Measurements from ENCODE around the gene CYP2B6. TPM values are rescaled to one million over a fixed set of nuclear protein-coding genes. Genes with fewer than 3 reads are reported as not detected.
"Not testable (repeated sequence)": the region's sequence is repeated elsewhere in the genome, so short reads cannot be mapped to it uniquely, and the experiment has no call there.

Gene CYP2B6
- total RNA-seq, 4 donors from 2014 or later, result not detected

GRCh38 chr19:40962460-40962961 lies 28.6 kb upstream of the CYP2B6 start:
- Histone ChIP-seq H3K4me3 (no peak overlapping the region), H3K36me3 (no peaks in the 10 kb centered on the region), H3K27ac (no peak overlapping the region), H3K27me3 (peaks cover 26% of the 10 kb centered on the region), H3K4me1 (no peaks in the 10 kb centered on the region), H3K9me3 (no peaks in the 10 kb centered on the region)
- no peak for ATAC-seq
- WGBS, 2 donors (ENCODE audit: low coverage in 1 of 2), result 25 to 34% methylated on average over 3 of the region's 3 CpGs
- TF ChIP-seq POLR2AphosphoS5 (IDR thresholded peaks at IDR 0.05), result no peak

DNA sequence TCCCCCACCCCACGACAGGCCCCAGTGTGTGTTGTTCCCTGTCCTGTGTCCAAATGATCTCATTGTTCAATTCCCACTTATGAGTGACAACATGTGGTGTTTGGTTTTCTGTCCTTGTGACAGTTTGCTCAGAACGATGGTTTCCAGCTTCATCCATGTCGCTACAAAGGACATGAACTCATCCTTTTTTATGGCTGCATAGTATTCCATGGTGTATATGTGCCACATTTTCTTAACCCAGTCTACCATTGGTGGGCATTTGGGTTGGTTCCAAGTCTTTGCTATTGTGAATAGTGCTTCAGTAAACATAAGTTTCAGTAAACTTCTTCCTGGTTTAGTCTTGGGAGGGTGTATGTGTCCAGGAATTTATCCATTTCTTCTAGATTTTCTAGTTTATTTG lies 26.7 kb upstream of the CYP2B6 start:
- not testable (repeated sequence) for H3K4me1 ChIP-seq, H3K36me3 ChIP-seq, H3K4me3 ChIP-seq, ATAC-seq, H3K27ac ChIP-seq, H3K9me3 ChIP-seq
- H3K27me3 ChIP-seq, result peaks cover 26% of the 10 kb centered on the region
- 81 to 93% methylated on average over 3 of the region's 3 CpGs for WGBS, 2 donors (ENCODE audit: low coverage in 1 of 2)

GRCh38 chr19:40965351-40965750 lies 25.7 kb upstream of the CYP2B6 start:
- H3K9me3 ChIP-seq, H3K4me3 ChIP-seq, H3K4me1 ChIP-seq, H3K27ac ChIP-seq, ATAC-seq, H3K36me3 ChIP-seq: not testable (repeated sequence)
- peaks cover 23% of the 10 kb centered on the region for H3K27me3 ChIP-seq
- no CpG with 5 or more reads among the region's 35 CpGs for WGBS, 2 donors (ENCODE audit: low coverage in 1 of 2)

DNA sequence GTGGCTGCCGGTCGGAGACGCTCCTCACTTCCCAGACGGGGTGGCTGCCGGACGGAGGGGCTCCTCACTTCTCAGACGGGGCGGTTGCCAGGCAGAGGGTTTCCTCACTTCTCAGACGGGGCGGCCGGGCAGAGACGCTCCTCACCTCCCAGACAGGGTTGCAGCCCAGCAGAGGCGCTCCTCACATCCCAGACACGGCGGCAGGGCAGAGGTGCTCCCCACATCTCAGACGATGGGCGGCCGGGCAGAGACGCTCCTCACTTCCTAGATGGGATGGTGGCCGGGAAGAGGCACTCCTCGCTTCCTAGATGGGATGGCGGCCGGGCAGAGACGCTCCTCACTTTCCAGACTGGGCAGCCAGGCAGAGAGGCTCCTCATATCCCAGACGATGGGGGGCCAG lies 24.5 kb upstream of the CYP2B6 start:
- H3K27ac ChIP-seq, H3K4me1 ChIP-seq, H3K36me3 ChIP-seq, ATAC-seq, H3K9me3 ChIP-seq, H3K4me3 ChIP-seq: not testable (repeated sequence)
- peaks cover 28% of the 10 kb centered on the region for H3K27me3 ChIP-seq
- WGBS, 2 donors (ENCODE audit: low coverage in 1 of 2), result no CpG with 5 or more reads among the region's 25 CpGs

- not testable (repeated sequence) for H3K27ac ChIP-seq, H3K9me3 ChIP-seq, H3K4me1 ChIP-seq, H3K4me3 ChIP-seq, H3K36me3 ChIP-seq, ATAC-seq
- 100% methylated on average over 2 of the region's 3 CpGs; no CpG with 5 or more reads in 1 of the 2 donors for WGBS, 2 donors (ENCODE audit: low coverage in 1 of 2)
- H3K27me3 ChIP-seq, result peaks cover 26% of the 10 kb centered on the region
These were observed 23.0 kb upstream of the CYP2B6 start for GRCh38 chr19:40968065-40968464.

DNA sequence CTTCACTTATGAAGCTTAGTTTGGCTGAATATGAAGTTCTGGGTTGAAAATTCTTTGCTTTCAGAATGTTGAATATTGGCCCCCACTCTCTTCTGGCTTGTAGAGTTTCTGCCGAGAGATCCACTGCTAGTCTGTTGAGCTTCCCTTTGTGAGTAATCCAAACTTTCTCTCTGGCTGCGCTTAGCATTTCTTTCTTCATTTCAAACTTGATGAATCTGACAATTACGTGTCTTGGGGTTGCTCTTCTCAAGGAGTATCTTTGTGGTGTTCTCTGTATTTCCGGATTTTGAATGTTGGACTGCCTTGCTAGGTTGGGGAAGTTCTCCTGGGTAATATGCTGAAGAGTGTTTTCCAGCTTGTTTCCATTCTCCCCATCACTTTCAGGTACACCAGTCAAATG lies 21.4 kb upstream of the CYP2B6 start:
- not testable (repeated sequence) for H3K4me3 ChIP-seq, H3K36me3 ChIP-seq, H3K27ac ChIP-seq, ATAC-seq, H3K9me3 ChIP-seq, H3K4me1 ChIP-seq
- 72 to 76% methylated on average over 4 of the region's 4 CpGs for WGBS, 2 donors (ENCODE audit: low coverage in 1 of 2)
- H3K27me3 ChIP-seq, result peaks cover 20% of the 10 kb centered on the region

DNA sequence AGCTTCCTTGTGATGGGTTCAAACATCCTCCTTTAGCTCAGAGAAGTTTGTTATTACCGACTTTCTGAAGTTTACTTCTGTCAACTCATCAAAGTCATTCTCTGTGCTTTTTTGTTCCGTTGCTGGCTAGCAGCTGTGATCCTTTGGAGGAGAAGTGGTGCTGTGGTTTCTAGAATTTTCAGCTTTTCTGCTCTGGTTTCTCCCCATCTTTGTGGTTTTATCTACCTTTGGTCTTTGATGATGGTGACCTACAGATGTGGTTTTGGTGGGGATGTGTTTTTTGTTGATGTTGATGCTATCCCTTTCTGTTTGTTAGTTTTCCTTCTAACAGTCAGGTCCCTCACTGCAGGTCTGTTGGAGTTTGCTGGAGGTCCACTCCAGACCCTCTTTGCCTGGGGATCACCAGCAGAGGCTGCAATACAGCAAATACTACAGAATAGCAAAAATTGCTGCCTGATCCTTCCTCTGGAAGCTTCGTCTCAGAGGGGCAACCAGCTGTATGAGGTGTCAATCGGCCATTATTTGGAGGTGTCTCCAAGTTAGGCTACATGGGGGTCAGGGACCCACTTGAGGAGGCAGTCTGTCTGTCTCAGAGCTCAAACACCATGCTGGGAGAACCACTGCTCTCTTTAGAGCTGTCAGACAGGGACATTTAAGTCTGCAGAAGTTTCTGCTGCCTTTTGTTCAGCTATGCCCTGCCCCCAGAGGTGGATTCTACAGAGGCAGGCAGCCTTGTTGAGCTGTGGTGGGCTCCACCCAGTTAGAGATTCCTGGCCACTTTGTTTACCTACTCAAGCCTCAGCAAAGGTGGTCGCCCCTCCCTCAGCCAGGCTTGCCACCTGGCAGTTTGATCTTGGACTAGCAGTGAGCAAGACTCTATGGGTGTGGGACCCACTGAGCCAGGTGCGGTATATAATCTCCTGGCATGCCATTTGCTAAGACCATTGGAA lies 20.4 kb upstream of the CYP2B6 start:
- H3K4me1 ChIP-seq, H3K27ac ChIP-seq, H3K4me3 ChIP-seq, ATAC-seq, H3K9me3 ChIP-seq, H3K36me3 ChIP-seq: not testable (repeated sequence)
- 65 to 71% methylated on average over 2 to 3 of the region's 6 CpGs for WGBS, 2 donors (ENCODE audit: low coverage in 1 of 2)
- peaks cover 16% of the 10 kb centered on the region for H3K27me3 ChIP-seq

DNA sequence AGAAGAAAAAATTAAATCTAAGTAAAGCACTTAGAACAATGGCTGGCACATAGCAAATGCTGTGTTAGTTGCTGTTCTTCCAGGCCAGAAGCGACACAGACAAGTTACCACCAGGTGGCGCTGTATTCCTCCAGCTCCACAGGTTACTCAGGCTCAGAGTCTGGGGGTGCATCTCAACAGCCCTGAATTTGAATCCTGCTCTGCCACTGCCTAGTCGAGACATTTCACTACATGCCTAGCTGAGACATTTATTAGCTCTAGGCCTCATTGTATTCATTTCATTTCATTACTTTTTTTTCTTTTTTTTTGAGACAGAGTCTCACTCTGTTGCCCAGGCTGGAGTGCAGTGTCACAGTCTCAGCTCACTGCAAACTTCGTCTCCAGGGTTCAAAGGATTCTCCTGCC lies 16.4 kb upstream of the CYP2B6 start:
- no peaks in the 10 kb centered on the region for H3K36me3 ChIP-seq
- peaks cover 38% of the 10 kb centered on the region for H3K27me3 ChIP-seq
- no peak overlapping the region for H3K4me3 ChIP-seq
- H3K4me1 ChIP-seq, result no peaks in the 10 kb centered on the region
- peak; percentile 60 for ATAC-seq
- WGBS, 2 donors (ENCODE audit: low coverage in 1 of 2), result 4 to 21% methylated on average over 3 to 4 of the region's 4 CpGs
- no peak overlapping the region for H3K27ac ChIP-seq
- no peaks in the 10 kb centered on the region for H3K9me3 ChIP-seq
- TF ChIP-seq POLR2A (IDR thresholded peaks at IDR 0.05), result no peak
- peak; percentile 63 to 81 (median 66) for TF ChIP-seq CTCF (IDR thresholded peaks at IDR 0.05)

Measured in gastroesophageal sphincter (tissue), 4 donors.